ENCODE measurements around the gene LPP.

- no peak for TF ChIP-seq CTCF (IDR thresholded peaks at IDR 0.05)
- no peak for TF ChIP-seq POLR2A (IDR thresholded peaks at IDR 0.05)
Observed at GRCh38 chr3:188914552-188914951, 760.6 kb downstream of the LPP start.
